ENCODE results near the gene GJB5. TPM values are rescaled to one million over a fixed set of nuclear protein-coding genes. Genes with fewer than 3 reads are reported as not detected.
"Not testable (repeated sequence)": the region's sequence is repeated elsewhere in the genome, so short reads cannot be mapped to it uniquely, and the experiment has no call there.

The GJB5 gene
- not detected for total RNA-seq
- long read RNA-seq: 0 reads

DNA sequence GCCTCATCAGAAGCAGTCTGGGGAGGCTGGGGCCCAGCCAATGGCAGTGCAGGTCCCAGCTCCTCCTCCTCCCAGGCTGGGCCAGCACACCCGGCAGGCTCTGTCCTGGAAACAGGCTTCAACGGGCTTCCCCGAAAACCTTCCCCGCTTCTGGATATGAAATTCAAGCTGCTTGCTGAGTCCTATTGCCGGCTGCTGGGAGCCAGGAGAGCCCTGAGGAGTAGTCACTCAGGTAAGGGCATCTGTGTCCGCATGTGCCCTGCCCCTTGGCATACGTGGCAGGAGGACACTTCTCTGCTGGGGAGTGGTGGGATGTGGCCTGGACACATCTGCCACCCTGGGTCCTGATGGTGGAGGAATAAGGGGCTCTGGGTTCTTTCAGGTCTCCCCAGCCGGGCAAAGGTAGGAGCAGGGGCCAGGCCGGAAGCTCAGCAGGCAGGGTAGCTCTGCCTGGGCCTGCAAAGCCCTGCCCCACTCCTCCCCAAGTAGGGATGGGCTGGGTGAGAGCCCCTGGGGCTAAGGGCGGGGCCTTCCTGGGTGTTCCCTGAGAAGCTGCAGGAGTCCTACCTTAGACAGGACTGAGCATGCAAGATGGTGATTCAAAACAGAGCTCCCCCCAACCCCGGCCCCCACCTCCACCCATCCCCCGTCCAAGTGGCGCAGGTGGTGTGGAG is at the start of gene GJB5:
GJB5 (plus strand) TSS at position 84 of the 674 bp plus-strand sequence. CDS start 2,284 bp downstream, outside the sequence.
- ATAC-seq (no peak), DNase-seq (no peak)
- intact Hi-C loops (cut with micrococcal nuclease): no loop called here

DNA sequence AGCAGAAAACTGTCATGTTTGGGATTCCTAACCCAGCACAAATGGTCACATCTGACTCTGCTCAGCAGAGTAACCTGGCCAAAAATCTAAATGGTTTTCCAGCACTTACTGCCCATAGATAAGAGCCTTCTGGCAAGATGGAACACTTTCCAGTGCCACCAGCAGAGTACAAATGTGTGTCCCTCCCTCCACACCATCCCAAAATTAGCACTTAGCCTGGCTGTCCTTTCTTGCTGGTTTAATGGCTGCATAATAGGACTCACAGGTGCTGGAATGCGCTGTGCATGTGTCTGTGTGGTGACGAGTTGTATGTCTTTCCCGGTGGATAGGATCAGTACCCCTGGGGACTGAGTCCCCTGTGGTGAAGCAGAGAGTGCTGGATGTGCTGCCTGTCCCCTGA is 49.8 kb upstream of the GJB5 start:
- DNase-seq (no peak), ATAC-seq (peak; percentile 88)

DNA sequence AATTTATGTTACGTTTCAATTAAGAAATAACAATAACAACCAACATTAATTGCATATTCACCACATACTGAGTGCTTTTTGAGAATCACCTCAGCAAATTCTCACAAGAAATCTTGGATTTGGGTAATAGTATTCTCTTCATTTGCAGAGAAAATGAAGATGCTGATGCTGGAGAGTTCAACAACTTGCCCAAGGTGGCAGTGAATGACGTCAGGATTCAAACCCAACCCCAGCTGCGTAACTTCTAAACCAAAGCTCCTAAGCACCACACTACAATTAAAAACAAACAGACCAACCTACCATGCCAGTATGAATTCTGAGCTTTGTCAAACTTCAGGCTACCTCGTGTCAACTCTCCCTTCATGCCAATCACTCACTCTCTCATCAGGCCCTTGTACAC is 46.7 kb upstream of the GJB5 start:
- DNase-seq (no peak), ATAC-seq (no peak)
- intact Hi-C loops (cut with micrococcal nuclease): no loop called here

More for the DNA sequence above, 49.8 kb upstream of the GJB5 start:
- intact Hi-C loops (cut with micrococcal nuclease): no loop called here

DNA sequence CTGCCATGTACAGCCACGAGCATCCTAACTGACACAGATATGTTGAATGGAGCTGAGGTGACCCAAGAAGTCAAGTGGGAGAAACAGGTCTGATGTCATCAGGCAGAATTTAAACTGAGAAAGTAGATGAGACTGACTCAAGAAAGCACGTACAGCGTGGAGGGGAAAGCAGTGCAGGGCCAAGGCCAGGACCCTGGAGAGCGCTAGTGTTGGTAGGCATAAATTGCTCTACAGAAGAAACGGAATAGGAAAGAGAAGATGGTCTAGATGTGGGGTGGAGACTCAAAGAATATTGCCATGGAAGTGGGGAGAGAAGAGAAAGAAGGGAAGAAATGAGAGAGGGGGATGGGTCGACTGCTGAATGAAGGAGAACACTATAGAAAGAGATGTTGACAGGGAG is 45.3 kb upstream of the GJB5 start:
- ATAC-seq: no peak
- DNase-seq: no peak
- intact Hi-C loops (cut with micrococcal nuclease): no loop called here

DNA sequence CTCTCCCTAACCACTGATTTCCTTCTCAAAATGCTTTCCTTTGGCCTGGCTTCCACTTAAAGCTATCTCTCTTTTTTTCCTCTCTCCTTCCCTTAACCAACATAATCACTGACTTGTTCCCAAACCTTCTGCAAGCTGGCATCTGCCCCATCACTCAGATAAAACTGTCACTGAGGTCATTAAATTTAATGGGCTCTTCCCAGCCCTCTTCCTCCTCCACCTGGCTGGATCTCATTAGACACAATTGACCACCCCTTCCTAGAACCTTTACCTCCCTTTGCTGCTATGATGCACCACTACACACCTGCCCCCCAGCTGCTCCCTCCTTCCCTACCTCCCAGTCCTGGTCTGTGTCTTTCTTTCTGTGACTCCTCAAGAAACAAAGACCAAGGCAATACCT is 44.0 kb upstream of the GJB5 start:
- ATAC-seq: no peak
- intact Hi-C loops (cut with micrococcal nuclease): no loop called here
- DNase-seq: no peak

DNA sequence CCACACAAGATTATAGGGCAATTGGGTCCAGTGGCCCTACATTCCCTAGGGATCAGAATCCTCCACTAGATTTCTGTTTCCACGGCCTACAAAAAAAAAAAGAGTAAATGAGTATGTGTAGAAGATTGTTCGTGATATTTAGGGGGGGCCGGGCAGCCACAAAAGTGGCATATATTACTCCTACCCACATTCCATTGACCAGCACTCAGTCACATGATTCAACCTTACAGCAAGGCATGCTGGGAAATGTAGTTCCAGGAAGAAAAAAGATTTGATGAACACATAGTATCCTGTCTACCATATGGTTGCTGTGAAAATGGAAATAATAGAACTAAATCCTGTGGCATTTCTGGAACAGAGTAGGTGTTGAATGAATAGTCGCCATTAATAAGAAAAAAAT is 43.4 kb upstream of the GJB5 start:
- intact Hi-C loops (cut with micrococcal nuclease): no loop called here
- DNase-seq: no peak
- ATAC-seq: no peak

DNA sequence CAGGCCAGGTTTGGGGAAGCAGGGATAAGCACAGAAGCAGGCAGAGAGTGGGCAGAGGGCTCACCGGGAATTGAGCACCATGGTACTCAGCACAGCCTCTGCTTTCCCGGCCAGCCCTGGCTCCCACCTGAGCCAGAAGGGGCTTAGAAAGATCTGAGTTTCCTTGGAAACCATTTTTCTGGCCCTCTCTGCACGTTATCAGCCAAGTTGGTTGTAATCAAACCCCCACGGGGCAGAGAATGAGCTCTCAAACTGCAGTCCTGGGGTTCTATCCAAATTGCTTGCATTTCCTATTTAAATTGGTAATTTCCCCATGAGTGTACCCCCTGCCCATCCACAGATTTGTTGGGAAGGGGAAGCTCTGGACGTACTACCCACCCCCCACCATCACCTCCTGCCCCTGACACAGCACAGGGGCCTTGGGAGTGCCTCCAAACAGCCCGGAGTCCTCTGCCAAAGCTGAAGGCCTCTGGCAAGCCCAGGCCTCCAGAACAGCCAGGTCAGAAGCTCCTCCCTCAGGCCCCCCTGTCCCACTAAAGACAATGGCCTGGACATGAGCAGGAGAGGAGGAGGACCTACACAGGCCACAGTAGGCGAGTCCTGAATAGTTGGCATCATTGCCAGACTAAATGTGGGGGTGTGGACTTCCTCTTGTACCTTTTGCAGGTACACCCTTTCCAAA is 42.7 kb upstream of the GJB5 start:
- DNase-seq (no peak), ATAC-seq (peak; percentile 33)
- intact Hi-C loops (cut with micrococcal nuclease): no loop called here

DNA sequence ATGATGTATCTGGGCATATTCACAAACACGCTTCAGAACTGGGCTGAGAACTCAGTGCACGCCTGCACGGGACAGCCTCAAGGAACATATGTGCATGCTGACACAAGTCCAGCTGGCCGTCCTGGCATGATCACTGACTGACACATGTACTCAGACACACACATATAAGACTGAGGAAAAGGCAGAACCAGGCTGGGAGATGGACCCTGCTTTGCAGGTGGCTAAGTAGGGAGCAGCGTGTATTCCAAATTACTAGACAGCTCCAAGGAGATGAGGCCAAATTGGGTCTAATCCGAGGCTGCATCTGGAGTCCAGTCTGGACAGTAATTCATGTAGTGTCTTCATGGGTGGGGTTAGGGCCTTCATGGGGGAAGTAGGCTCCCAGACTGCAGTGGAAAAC is 41.4 kb upstream of the GJB5 start:
- ATAC-seq: no peak
- intact Hi-C loops (cut with micrococcal nuclease): no loop called here
- no peak for DNase-seq

DNA sequence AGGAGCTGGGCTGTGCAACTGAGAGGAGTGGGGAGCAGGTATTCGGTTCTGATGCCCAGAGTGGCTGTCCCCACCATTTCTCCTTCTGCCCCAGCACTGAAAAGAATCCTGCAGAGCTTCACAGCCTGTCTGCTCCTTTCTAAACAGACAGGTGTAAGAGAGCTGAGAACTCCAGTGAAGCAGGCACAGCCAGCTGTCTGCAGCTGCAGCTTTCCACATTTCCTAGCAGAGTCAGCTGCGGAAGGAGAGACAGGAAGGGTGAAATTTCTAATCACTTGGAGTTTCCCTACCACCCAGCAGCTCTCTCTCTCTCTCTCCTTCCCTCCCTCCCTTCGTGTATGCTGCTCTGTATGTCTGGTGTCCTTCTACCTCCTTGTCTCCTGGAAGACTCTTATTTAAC is 40.5 kb upstream of the GJB5 start:
- intact Hi-C loops (cut with micrococcal nuclease): no loop called here
- ATAC-seq (no peak), DNase-seq (no peak)

DNA sequence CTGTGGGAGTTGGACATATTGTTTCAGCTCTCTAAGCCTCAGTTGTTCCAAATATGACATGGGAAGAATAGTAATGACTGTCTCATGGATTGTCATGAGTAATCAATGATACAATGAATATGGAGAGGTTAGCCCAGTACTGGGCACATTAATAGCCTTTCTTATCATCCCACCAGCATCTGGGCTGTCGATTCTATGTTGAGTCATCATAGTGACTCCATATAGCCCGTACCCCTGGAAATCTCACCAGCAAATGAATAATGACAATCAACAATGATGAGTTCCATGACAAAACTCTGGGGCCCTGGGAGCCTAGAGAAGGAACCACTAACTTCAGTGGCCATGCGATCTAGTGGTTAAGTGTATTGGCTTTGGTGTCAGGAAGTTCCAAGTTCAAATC is 39.7 kb upstream of the GJB5 start:
- intact Hi-C loops (cut with micrococcal nuclease): no loop called here
- DNase-seq (no peak), ATAC-seq (no peak)

DNA sequence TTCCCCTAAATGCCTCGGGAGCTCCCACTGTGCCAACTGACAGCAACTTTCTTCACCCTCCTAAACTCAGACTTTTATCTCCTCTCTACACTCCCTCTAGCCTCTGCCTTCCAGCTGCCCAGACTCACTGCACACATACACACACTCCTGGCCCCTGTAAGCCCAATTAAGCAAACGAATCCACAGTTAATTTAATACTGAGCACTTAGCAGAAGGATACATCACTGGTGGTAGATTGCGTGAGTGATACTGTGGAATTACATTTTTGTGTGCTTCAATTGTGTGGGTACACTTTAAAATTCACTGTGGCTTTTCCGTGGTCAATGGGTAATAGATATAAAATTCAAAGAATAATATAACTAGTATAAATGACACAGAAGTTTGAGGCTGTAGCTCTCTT is 33.6 kb upstream of the GJB5 start:
- intact Hi-C loops (cut with micrococcal nuclease): no loop called here
- no peak for DNase-seq
- no peak for ATAC-seq

DNA sequence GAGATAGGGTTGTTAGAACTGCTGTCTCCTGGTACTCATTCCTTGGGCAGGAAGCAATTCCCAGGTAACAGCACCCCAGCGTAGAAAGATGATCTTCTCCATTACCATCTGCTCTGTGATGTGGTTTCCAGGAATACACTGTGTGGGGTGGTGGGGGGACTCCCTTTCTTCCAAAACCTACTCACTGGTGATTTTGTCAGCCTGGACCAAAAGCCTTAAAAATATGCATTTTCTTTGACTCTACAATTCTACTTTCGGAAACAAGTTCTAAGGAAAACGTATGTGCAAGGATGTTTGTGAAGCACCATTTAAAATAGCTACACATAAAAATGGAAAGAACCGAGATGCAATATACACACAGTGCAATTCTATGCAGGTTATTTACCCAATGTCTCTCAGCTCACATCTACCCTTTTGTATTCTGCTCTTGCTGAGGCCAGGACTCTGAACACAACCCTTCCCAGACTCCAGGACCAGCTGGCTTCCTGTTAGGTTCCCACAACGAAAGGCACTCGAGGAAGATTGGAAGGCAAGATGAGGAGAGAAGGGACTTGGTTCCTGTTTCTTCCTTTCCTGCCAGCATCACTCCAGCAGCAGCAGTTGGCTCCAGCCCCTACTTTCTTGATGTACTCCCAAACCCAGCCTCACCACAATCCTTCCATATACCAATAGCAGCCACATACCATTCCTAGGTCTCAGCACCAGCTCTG is 33.0 kb upstream of the GJB5 start:
- intact Hi-C loops (cut with micrococcal nuclease): no loop called here
- ATAC-seq (no peak), DNase-seq (no peak)

DNA sequence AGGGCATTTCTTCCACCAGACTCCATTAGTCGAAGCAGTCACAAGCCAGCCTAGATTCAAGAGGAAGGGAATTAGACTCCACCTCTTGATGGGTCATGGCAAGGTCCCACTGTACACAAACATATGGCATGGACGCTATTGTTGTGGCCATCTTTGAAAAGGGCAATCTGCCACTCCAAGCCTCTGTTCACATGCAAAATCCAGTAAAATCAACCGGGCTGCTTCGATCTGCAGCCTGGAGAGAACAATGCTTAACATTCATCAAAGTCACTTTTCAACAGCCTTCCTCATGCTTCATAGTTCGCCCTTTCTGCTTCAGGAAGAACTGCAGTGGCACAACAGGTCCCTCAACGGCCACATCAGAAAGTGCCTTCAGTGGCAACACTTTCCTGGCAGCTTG is 28.0 kb upstream of the GJB5 start:
- DNase-seq: no peak
- intact Hi-C loops (cut with micrococcal nuclease): no loop called here
- ATAC-seq: no peak

DNA sequence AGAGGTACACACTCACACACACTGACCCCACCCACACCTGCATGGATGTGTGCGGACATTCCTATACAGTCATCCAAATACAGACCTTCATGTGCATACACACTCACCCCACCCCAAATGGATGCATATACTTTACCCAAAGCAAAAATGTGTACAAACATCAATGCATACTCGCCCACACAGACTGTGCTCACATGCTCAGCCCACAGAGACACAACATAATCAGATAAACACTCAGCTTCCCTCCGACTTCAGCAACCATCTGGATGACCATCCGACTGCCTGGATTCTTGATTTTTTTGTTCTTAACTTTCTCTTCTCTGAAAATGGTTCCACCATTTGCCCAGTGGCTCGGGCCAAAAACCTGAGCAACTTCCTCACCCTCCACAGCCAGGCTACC is 24.4 kb upstream of the GJB5 start:
- ATAC-seq (no peak), DNase-seq (no peak)
- intact Hi-C loops (cut with micrococcal nuclease): no loop called here

DNA sequence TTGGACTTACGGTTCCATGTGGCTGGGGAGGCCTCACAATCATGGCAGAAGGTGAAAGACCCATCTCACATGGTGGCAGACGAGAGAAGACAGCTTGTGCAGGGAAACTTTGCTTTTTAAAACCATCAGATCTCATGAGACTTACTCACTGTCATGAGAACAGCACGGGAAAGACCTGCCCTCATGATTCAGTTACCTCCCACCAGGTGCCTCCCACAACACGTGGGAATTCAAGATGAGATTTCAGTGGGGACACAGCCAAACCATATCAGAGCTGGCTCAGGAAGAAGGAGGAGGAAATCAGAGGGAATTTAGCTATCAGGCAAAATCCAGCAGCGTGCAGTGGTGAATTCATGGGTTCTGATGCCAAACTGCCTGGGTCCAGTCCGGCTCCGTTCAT is 22.0 kb upstream of the GJB5 start:
- ATAC-seq; DNase-seq; intact Hi-C loops (cut with micrococcal nuclease): not testable (repeated sequence)

DNA sequence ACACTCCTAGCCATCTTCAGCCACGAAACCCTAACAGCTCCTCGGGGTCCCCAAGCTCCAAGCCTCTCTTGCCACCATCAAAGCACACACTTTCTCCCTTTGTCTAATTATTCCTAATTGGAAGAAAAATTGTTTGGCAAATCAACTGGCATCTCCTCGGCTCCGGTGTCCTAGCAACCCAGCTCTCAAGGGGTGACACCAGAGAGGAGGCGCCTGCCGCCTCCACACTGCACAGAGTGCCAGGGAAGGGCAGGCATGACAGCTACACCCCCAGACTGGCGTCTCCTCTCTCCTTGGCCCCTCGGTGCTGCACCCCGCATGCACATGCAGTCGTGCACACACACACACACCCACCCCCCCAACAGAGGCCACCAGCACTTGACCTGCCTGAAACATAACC is 18.2 kb upstream of the GJB5 start:
- intact Hi-C loops (cut with micrococcal nuclease): no loop called here
- no peak for ATAC-seq
- no peak for DNase-seq

DNA sequence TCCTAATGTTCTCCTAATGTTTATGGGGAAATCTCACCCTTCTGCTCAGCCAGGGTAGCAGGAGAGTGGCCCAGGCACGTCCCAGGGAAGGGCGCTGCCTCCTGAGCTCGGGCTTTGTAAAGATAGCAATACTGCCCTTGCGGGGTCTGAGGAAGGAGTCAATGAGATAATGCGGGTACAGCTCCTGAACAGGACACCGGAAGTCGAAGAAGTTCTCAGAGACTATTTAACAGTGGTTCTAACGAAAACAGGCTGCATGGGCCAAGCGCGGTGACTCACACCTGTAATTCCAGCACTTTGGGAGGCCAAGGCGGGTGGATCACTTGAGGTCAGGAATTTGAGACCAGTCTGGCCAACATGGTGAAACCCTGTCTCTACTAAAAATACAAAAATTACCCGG is 17.6 kb upstream of the GJB5 start:
- ATAC-seq; DNase-seq; intact Hi-C loops (cut with micrococcal nuclease): not testable (repeated sequence)

DNA sequence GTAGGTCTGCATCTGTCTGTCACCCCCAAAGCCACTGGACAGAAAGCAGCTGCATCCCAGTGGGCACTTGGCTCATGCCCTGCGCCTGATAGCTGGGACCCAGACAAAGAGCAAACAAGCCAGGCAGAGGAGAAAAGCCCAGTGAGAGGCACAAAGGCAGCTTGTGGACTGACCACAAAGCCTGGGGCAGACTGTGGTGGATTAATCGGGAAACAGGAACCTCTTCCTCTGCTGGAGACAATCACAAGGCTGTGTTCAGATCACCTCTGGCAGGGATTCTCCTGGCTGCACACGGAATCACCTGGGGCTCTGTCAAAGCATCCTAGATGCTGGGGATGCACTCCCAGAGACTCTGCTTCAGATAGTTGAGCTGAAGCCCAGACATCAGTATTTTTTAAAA is 15.2 kb upstream of the GJB5 start:
- intact Hi-C loops (cut with micrococcal nuclease): no loop called here
- no peak for ATAC-seq
- no peak for DNase-seq

DNA sequence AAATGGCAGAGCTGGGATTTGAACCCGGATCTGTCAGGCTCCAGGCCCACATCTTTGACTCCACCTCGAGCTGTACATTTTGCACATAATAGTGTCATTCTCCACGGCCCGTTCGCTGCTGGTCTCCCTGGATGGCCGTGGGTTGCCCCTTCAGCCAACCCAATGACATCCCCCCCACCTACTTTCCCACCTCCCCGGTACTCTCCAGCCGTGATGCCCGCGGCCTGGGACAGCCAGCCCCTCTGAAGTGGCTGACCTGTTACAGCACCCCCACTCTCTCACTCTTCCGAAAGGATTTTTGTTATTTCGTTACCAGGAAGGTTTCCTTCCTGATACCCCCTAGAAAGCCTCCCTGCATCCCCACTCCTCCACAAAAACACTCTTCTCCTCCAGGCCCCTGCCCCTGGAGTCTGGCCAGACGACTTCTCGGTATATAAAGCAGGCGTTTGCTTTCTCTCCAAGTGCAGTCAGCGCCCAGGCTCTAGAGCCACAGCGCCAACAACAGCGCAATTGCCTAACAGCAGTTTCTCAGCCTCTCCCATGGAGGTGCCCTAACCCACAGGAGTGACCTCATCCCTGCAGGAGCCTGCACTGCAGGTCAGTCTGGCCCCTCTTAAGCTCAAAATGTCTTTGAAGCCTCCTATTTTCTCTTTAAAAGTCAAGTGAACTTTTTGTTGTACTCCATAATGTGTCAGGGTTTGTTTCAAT is 14.5 kb upstream of the GJB5 start:
- no peak for ATAC-seq
- intact Hi-C loops (cut with micrococcal nuclease): no loop called here
- no peak for DNase-seq

DNA sequence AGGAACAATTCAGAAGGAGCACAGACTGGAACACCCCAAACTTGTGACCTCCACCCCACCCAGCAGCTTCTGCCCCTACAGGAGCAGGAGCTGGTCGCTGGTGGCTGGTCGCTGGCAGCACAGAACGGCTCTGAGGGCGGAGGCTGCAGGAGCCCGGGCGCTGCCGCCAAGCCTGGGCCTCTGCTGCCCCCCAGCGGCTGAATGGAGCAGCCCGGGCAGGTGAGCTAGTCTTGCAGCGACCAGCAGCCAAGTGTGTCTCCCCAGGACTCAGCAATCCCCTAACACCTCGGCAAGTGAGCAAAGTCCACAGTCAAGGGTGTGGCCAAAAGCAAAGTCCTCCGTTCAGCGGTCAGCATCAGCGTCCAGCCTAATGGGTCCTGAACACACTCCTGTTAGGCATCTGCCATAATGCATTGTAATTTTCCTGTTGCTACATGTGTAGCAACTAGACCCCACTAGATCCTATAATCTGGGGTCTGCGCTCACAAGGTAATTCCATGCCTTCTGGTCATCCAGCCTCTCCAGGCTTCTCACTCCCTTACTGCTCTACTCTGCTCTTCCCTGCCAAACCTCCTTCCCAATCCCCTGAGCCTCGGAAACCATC is 12.1 kb upstream of the GJB5 start:
- peak; percentile 87 for DNase-seq
- peak; percentile 95 for ATAC-seq
- intact Hi-C loops (cut with micrococcal nuclease): no loop called here
